ENCODE results near the gene DUSP2.

- TF ChIP-seq, protein P1, sequence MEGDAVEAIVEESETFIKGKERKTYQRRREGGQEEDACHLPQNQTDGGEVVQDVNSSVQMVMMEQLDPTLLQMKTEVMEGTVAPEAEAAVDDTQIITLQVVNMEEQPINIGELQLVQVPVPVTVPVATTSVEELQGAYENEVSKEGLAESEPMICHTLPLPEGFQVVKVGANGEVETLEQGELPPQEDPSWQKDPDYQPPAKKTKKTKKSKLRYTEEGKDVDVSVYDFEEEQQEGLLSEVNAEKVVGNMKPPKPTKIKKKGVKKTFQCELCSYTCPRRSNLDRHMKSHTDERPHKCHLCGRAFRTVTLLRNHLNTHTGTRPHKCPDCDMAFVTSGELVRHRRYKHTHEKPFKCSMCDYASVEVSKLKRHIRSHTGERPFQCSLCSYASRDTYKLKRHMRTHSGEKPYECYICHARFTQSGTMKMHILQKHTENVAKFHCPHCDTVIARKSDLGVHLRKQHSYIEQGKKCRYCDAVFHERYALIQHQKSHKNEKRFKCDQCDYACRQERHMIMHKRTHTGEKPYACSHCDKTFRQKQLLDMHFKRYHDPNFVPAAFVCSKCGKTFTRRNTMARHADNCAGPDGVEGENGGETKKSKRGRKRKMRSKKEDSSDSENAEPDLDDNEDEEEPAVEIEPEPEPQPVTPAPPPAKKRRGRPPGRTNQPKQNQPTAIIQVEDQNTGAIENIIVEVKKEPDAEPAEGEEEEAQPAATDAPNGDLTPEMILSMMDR (conservative IDR thresholded peaks at IDR 0.05; ENCODE audit: low read depth, low read length), result no peak
- TF ChIP-seq EZH2 (IDR thresholded peaks at IDR 0.05; ENCODE audit: borderline replicate concordance, low read depth, low read length, poor library complexity, severe bottlenecking), result no peak
Measured at GRCh38 chr2:96159084-96159830, 14.0 kb upstream of the DUSP2 start.
